IMR-90 (cell line): ENCODE measurements around the gene DCTD.

Experiments used
- BHLHE40 ChIP-seq: fragments of 150-350 bp; IDR thresholded peaks from 2 replicates; pipeline ENCODE4 v1.6.1; 2016; ENCODE audit warnings: mild to moderate bottlenecking, low read depth, low read length
- MXI1 ChIP-seq: IDR thresholded peaks from 2 replicates; pipeline ENCODE4 v1.6.1; 2012; ENCODE audit warnings: low read depth, mild to moderate bottlenecking, low read length, moderate library complexity, borderline replicate concordance
- RFX5 ChIP-seq: IDR thresholded peaks from 2 replicates; pipeline ENCODE4 v1.8.0; 2012; ENCODE audit warnings: low read depth, mild to moderate bottlenecking, low read length, moderate library complexity
- TF ChIP-seq, protein P1 (sequence below): conservative IDR thresholded peaks from 2 replicates; pipeline ENCODE4 v1.5.1; 2012; ENCODE audit warnings: mild to moderate bottlenecking, low read depth, low read length, improper control_type of control experiment

DNA sequence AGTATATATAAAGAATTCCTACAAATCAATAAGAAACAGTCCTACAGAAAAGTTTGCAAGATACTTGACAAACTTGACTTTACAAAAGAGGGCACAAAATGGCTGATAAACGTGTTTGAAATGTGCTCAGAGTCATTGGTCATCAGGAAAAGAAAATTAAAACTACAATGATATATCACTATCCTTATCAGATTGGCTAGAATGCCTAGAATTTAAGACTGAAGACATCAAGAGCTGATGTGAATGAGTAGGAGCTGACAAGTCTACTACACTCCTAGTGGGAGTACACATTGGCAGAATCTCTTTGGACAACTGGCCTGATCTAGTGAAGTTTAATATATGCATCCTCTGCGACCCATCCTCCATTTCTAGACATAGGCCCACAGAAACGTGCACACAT lies 10.3 kb upstream of the DCTD start:
- TF ChIP-seq, protein P1, sequence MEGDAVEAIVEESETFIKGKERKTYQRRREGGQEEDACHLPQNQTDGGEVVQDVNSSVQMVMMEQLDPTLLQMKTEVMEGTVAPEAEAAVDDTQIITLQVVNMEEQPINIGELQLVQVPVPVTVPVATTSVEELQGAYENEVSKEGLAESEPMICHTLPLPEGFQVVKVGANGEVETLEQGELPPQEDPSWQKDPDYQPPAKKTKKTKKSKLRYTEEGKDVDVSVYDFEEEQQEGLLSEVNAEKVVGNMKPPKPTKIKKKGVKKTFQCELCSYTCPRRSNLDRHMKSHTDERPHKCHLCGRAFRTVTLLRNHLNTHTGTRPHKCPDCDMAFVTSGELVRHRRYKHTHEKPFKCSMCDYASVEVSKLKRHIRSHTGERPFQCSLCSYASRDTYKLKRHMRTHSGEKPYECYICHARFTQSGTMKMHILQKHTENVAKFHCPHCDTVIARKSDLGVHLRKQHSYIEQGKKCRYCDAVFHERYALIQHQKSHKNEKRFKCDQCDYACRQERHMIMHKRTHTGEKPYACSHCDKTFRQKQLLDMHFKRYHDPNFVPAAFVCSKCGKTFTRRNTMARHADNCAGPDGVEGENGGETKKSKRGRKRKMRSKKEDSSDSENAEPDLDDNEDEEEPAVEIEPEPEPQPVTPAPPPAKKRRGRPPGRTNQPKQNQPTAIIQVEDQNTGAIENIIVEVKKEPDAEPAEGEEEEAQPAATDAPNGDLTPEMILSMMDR, result no peak
- TF ChIP-seq RFX5 (no peak), MXI1 (no peak), BHLHE40 (no peak)
